Breast epithelium (tissue), 4 donors: Measurements from ENCODE around the gene MGAT4C. TPM values are rescaled to one million over a fixed set of nuclear protein-coding genes. Genes with fewer than 3 reads are reported as not detected.

Experiments
- DNase-seq, 2 donors: peaks; one replicate each; pipeline ENCODE4 v3.0.0-alpha.2; 2019; ENCODE audit warnings: low spot score in 2 of 2
- H3K27ac ChIP-seq, 2 donors: fragments of 200-600 bp; sonication (generic) in 1 of 2; one replicate each; pipeline ENCODE4 v1.5.1; 2016 to 2019; ENCODE audit warnings: mild to moderate bottlenecking in 1 of 2
- H3K27me3 ChIP-seq, 2 donors: fragments of 200-600 bp; sonication (generic) in 1 of 2; one replicate each; pipeline versions ENCODE4 v1.5.1 to v1.6.0; 2017 to 2019; ENCODE audit warnings: control low read depth in 1 of 2, mild to moderate bottlenecking in 1 of 2
- H3K36me3 ChIP-seq: fragments of 200-600 bp; one replicate; pipeline ENCODE4 v1.5.1; 2019
- H3K4me1 ChIP-seq, 2 donors: fragments of 200-600 bp; sonication (generic); one replicate each; pipeline ENCODE4 v1.5.1; 2016 to 2019; ENCODE audit warnings: control low read depth in 1 of 2
- H3K4me3 ChIP-seq, 3 donors: fragments of 200-600 bp; sonication (generic); 1 replicate in 2 of 3; 2 replicates in 1 of 3; pipeline ENCODE4 v1.5.1; 2016 to 2019; ENCODE audit warnings: mild to moderate bottlenecking in 3 of 3, moderate library complexity in 2 of 3
- H3K9me3 ChIP-seq, 2 donors: fragments of 200-600 bp; sonication (generic) in 1 of 2; one replicate each; pipeline ENCODE4 v1.5.1; 2016 to 2019; ENCODE audit warnings: control low read depth in 1 of 2
- POLR2A ChIP-seq: fragments of 450-650 bp; IDR thresholded peaks from one replicate; pipeline ENCODE4 v1.6.1; 2016; ENCODE audit warnings: antibody characterized with exemption, mild to moderate bottlenecking, moderate library complexity
- POLR2AphosphoS5 ChIP-seq, 3 donors: sonication (generic); formaldehyde crosslinking; IDR thresholded peaks; one replicate each; pipeline ENCODE4 v1.6.1; 2017; ENCODE audit warnings: antibody characterized with exemption in 3 of 3
- intact Hi-C: fragments of 100-400 bp; cut with DNase I; formaldehyde crosslinking; loops from one replicate; pipeline ENCODE4 v1.15.1; 2023; ENCODE audit warnings: low total_unique reads
- total RNA-seq, 3 donors: library from RNA; depleted of rRNA; stranded (reverse); fragments of >200 nt; gene quantifications; one replicate each; pipeline ENCODE4 v1.1.0, GENCODE V29; 2016
- TF ChIP-seq, protein P1 (sequence below), 3 donors: fragments of 450-650 bp; IDR thresholded peaks; one replicate each; pipeline ENCODE4 v1.5.1; 2016 to 2017; ENCODE audit warnings: antibody characterized with exemption in 3 of 3, mild to moderate bottlenecking in 3 of 3, moderate library complexity in 3 of 3

The MGAT4C gene
- total RNA-seq, 3 donors from 2014 or later, result under 0.01 to 1.0 TPM; not detected in 1

DNA sequence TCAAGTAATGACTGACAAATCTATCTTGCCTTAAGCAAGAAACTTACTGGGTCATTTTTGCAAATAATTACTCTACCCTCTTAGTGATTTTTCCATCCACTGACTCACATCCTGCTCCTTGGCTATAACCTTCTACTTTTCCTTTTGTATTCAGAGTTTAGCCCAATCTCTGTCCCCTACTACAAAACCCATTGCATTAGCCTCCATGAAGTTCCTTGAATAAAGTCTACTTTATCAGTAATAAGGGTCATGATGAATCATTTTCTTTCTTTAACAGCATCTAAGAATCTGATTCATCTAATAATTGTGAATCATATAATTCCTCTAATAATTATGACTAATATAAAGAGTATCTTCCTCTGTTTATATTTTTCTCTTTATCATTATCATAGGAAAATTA lies 249.5 kb downstream of the MGAT4C start:
- Histone ChIP-seq H3K36me3 (no peaks in the 10 kb centered on the region), H3K27me3 (no peaks in the 10 kb centered on the region), H3K27ac (no peak overlapping the region), H3K9me3 (no peaks in the 10 kb centered on the region), H3K4me3 (no peak overlapping the region), H3K4me1 (no peaks in the 10 kb centered on the region)
- TF ChIP-seq POLR2A (no peak), POLR2AphosphoS5 (IDR thresholded peaks at IDR 0.05) (no peak)
- TF ChIP-seq, protein P1, sequence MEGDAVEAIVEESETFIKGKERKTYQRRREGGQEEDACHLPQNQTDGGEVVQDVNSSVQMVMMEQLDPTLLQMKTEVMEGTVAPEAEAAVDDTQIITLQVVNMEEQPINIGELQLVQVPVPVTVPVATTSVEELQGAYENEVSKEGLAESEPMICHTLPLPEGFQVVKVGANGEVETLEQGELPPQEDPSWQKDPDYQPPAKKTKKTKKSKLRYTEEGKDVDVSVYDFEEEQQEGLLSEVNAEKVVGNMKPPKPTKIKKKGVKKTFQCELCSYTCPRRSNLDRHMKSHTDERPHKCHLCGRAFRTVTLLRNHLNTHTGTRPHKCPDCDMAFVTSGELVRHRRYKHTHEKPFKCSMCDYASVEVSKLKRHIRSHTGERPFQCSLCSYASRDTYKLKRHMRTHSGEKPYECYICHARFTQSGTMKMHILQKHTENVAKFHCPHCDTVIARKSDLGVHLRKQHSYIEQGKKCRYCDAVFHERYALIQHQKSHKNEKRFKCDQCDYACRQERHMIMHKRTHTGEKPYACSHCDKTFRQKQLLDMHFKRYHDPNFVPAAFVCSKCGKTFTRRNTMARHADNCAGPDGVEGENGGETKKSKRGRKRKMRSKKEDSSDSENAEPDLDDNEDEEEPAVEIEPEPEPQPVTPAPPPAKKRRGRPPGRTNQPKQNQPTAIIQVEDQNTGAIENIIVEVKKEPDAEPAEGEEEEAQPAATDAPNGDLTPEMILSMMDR (IDR thresholded peaks at IDR 0.05), result no peak
- intact Hi-C loops, result no loop called here
- no peak for DNase-seq

DNA sequence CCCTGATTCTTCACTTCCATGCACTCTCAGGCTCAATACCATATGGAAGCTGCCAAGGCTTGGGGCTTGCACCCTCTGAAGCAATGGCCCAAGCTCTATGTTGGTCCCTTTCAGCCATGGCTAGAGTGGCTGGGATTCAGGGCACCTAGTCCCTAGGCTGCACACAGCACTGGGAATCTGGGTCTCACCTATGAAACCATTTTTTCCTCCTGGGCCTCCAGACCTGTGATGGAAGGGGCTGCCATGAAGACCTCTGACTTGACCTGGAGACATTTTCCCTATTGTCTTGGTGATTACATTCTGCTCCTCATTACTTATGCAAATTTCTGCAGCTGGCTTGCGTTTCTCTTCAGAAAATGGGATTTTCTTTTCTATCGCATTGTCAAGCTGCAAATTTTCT lies 258.1 kb downstream of the MGAT4C start:
- peaks cover 14 to 26% of the 10 kb centered on the region in 2 donors for H3K9me3 ChIP-seq
- H3K4me3 ChIP-seq, result no peak overlapping the region
- H3K36me3 ChIP-seq, result no peaks in the 10 kb centered on the region
- no peaks in the 10 kb centered on the region for H3K4me1 ChIP-seq
- intact Hi-C loops, result no loop called here
- no peak overlapping the region for H3K27ac ChIP-seq
- DNase-seq, result no peak
- TF ChIP-seq POLR2AphosphoS5 (IDR thresholded peaks at IDR 0.05), result no peak
- no peak for TF ChIP-seq POLR2A
- TF ChIP-seq, protein P1 (IDR thresholded peaks at IDR 0.05), result no peak
- H3K27me3 ChIP-seq, result no peaks in the 10 kb centered on the region

DNA sequence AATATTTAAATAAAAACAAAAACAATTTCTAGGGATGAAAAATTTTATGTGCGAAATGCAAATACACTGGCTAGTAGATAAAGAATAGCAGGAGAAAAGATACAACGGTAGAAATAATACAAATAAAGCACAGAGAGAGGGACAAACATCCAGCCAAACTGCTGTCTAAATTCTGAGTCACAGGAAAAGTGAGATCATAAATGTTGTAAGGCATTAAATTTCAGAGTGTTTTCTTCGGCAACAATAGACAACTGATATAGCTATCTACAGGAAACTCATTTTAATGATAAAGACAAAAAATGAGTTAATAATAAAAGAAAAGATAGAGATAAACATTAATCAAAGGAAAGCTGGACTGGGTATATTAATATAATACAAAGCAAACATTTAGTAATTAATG lies 259.9 kb downstream of the MGAT4C start:
- no peaks in the 10 kb centered on the region for H3K36me3 ChIP-seq
- H3K27ac ChIP-seq, result no peak overlapping the region
- H3K27me3 ChIP-seq, result no peaks in the 10 kb centered on the region
- intact Hi-C loops, result no loop called here
- TF ChIP-seq POLR2A, result no peak
- TF ChIP-seq, protein P1 (IDR thresholded peaks at IDR 0.05), result no peak
- no peak overlapping the region for H3K4me3 ChIP-seq
- no peaks in the 10 kb centered on the region for H3K4me1 ChIP-seq
- peaks cover 32 to 43% of the 10 kb centered on the region in 2 donors for H3K9me3 ChIP-seq
- no peak for DNase-seq

DNA sequence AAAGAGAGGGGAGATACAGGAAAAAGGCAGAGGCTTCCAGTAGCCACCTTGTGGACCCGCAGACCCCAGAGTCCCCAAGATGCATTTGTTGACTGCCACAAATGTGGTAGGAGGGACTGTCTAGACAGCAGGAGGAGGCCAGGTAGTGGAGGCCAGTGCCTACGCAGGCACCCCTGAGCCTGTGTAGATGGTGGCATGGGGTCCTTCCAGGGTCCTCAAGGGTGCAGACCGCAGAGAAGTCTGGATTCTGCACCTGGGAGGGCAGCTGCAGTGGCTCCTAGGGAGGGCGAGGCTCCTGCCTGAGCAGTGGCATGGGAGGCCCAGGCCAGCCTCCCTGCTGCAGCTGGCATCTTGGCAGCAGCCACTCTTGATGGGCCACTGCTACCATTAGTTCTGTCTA lies 262.4 kb downstream of the MGAT4C start:
- Histone ChIP-seq H3K27ac (no peak overlapping the region), H3K36me3 (no peaks in the 10 kb centered on the region), H3K9me3 (peaks cover 36 to 45% of the 10 kb centered on the region in 2 donors), H3K4me3 (no peak overlapping the region), H3K27me3 (no peaks in the 10 kb centered on the region), H3K4me1 (no peaks in the 10 kb centered on the region)
- intact Hi-C loops, result loop anchor here (2.0 kb wide), 1 partner anchor 63 kb away; no protein-coding TSS in a partner anchor
- no peak for TF ChIP-seq POLR2AphosphoS5 (IDR thresholded peaks at IDR 0.05)
- TF ChIP-seq, protein P1 (IDR thresholded peaks at IDR 0.05), result no peak
- no peak for TF ChIP-seq POLR2A
- no peak for DNase-seq

DNA sequence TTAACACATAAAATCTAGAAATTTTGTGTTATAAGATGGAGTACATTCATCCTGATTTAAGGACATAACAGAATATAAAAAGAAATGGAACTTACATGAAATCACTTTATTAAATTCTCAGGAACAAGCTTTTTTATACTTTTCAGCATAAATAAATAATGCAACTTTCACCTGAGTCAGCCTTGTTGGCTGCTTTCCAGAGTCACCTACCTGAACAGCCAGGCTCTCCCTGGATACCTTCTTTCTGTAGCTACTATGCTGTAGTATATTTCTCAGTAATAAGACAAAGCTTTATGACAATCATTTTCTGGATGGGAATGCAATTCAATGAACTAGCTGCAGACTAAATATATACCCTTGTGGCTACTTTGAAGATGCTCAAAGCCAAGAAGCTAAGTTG lies 270.2 kb downstream of the MGAT4C start:
- H3K4me1 ChIP-seq, result no peaks in the 10 kb centered on the region
- no peaks in the 10 kb centered on the region for H3K36me3 ChIP-seq
- intact Hi-C loops, result no loop called here
- no peak overlapping the region for H3K27ac ChIP-seq
- H3K27me3 ChIP-seq, result no peaks in the 10 kb centered on the region
- H3K4me3 ChIP-seq, result no peak overlapping the region
- no peak for DNase-seq
- H3K9me3 ChIP-seq, result peaks cover 2 to 5% of the 10 kb centered on the region in 2 donors
- TF ChIP-seq POLR2AphosphoS5 (IDR thresholded peaks at IDR 0.05), result no peak
- TF ChIP-seq POLR2A, result no peak

DNA sequence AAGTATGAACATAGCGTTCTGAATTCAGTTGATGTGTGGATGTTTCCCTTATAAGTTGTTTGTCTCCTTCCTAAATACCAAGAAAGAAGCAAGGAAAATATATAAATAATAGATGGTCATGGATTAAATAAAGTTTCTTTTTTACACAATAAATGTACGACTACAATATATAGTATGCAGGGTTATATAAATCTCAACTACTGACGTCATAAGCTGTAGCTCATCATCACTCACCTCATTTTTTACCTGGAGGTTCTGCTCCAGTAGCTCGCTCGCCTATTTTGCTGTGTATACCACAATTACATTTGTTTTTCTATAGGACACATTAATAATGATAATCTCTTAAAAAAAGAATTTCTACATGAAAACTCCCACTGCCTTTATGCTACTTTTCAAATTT lies 272.6 kb downstream of the MGAT4C start:
- TF ChIP-seq, protein P1 (IDR thresholded peaks at IDR 0.05), result no peak
- no peak for TF ChIP-seq POLR2AphosphoS5 (IDR thresholded peaks at IDR 0.05)
- TF ChIP-seq POLR2A, result no peak
- no peaks in the 10 kb centered on the region for H3K9me3 ChIP-seq
- H3K36me3 ChIP-seq, result no peaks in the 10 kb centered on the region
- no peak overlapping the region for H3K27ac ChIP-seq
- H3K4me1 ChIP-seq, result no peaks in the 10 kb centered on the region
- no peak overlapping the region for H3K4me3 ChIP-seq
- intact Hi-C loops, result no loop called here
- no peaks in the 10 kb centered on the region for H3K27me3 ChIP-seq
- no peak for DNase-seq
